Measurements from ENCODE around the gene TMEM109.

TMEM109 gene

DNA sequence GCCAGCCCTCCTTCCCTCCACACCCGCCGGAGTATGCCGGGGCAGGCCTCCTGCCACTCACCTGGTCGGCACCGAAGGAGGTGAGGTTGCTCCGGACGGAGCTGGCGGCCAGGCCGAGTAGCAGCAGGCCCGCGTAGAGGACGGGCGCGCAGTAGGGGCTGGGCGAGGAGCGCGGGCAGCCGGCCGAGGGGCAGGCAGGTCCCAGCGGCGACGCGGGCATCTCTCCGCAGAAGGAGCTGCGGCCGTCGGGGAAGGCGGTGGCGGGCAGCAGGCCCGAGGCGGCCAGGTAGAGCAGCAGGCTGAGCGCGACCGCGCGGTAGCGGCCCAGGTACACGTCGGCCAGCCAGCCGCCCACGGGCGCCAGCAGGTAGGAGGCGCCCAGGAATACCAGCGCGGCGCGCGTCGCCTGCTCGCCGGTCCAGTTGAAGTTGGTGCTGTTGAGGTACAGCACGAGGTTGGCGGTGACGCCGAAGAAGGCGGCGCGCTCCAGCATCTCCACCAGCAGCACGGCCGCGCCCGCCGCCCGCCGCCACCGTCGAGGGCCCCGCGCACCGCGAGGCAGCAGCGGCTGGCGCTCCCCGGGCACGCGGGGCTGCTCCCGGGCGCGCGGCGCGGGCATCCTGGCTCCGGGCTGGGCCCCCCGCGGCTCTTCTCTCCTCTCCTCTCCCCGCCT is 37.1 kb downstream of the TMEM109 start:
- H3K4me1 ChIP-seq (ENCODE audit: control insufficient read depth in 1 of 2, insufficient read depth in 2 of 2, low read length in 2 of 2): peaks cover 0 to 13% of the 10 kb centered on the region in 2 donors
- H3K4me3 ChIP-seq (ENCODE audit: low read depth in 1 of 2, low read length in 2 of 2): peak overlapping the region; percentile 61 to 88
- peak overlapping the region; percentile 93 for H3K27ac ChIP-seq (ENCODE audit: low read length)
- no peaks in the 10 kb centered on the region for H3K9me3 ChIP-seq (ENCODE audit: control insufficient read depth in 1 of 2, low read length in 2 of 2)
- peaks cover 0 to 8% of the 10 kb centered on the region in 2 donors for H3K36me3 ChIP-seq (ENCODE audit: control insufficient read depth in 1 of 2, insufficient read depth in 2 of 2, low read length in 2 of 2)
- no peaks in the 10 kb centered on the region for H3K27me3 ChIP-seq (ENCODE audit: low read depth, low read length)

DNA sequence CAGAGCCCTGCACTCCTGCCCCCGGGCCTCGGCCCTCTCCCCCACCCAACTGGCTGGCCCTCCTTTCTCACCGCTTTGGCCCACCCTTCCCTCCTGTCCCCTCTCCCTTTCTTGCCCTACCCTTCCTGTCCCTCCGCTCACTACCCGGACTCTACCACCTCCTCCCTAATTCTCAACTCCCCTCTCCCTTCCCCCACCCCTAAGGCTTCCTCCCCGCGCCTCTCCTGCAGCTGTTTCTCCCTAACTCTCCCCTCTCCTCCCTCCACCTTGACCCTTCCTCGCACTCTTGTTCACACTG is 37.6 kb downstream of the TMEM109 start:
- peaks cover 0 to 13% of the 10 kb centered on the region in 2 donors for H3K4me1 ChIP-seq (ENCODE audit: control insufficient read depth in 1 of 2, insufficient read depth in 2 of 2, low read length in 2 of 2)
- peak overlapping the region; percentile 93 for H3K27ac ChIP-seq (ENCODE audit: low read length)
- peak overlapping the region; percentile 61 to 88 for H3K4me3 ChIP-seq (ENCODE audit: low read depth in 1 of 2, low read length in 2 of 2)
- H3K36me3 ChIP-seq (ENCODE audit: control insufficient read depth in 1 of 2, insufficient read depth in 2 of 2, low read length in 2 of 2): peaks cover 0 to 3% of the 10 kb centered on the region in 2 donors
- no peaks in the 10 kb centered on the region for H3K27me3 ChIP-seq (ENCODE audit: low read depth, low read length)
- H3K9me3 ChIP-seq (ENCODE audit: control insufficient read depth in 1 of 2, low read length in 2 of 2): no peaks in the 10 kb centered on the region

DNA sequence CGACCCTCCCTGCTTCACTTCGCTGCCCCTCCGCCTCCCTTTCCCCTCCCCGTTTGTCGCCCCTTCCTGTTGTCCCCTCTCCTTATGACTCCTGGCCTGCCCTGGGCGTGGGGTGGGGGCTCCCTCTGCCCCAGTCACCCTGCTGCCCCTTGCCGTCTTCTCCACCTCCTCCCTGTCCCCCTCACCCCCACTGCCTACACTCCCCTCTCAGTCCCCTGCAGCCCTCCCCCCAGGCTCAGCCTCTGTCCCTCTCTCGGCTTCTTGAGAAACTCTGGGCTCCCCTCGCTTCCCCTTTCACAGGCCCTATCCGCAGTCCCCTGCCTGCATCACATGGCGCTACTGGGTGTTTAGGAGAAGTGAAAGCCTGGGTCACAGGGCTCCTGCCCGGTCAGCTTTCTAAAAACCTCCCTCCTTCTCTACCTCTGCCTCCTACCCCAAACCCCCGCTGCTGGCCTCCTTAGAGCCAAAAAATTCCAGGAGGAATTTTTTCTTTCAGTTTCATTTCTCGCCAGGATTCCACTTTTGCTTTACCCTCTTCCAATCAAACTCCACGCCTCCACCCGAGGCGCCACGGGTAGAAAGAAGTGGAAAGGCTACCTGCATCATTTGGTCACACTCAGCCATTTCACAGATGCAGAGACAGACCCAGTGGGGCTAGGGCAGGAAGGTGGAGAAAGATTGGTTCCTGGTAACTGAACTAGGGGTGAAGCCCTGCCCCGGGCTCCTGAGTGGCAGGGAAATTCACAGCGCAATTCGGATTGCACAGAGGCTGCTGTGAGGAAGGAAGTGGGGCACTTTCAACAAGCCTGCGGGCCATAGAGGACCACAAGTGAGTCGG is 38.2 kb downstream of the TMEM109 start, which contains the start of gene SLC15A3:
Gene SLC15A3 (minus strand): TSS at position 273 of the 838 bp plus-strand sequence. CDS start 625 bp downstream, outside the sequence.
- no peaks in the 10 kb centered on the region for H3K36me3 ChIP-seq (ENCODE audit: control insufficient read depth in 1 of 2, insufficient read depth in 2 of 2, low read length in 2 of 2)

DNA sequence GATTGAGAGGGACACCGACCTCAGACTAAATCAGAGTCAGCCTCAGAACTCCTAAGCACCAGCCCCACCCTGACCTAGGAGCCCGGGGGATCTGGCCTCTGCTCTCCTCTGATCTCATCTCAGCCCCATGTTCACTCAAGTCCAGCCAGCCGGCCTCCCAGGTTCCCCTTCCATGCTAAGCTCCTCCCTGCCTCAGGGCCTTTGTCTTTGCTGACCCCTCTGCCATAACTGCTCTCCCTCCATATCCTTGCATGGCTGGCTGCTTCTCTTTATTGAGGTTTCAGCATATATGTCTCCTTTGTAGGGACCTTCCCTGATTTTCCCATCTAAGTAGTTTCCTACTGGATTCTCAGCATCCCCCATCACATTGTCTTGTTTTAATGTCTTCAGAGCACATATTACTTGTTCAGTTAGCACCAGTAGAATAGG is 38.8 kb downstream of the TMEM109 start:
- Histone ChIP-seq H3K4me3 (ENCODE audit: low read depth in 1 of 2, low read length in 2 of 2) (peak overlapping the region; percentile 61 to 88), H3K4me1 (ENCODE audit: control insufficient read depth in 1 of 2, insufficient read depth in 2 of 2, low read length in 2 of 2) (peaks cover 0 to 11% of the 10 kb centered on the region in 2 donors)

More for the DNA sequence above, 38.2 kb downstream of the TMEM109 start, which contains the start of gene SLC15A3:
- peak within 1 kb of the TSS; percentile 61 to 88 for H3K4me3 ChIP-seq (ENCODE audit: low read depth in 1 of 2, low read length in 2 of 2)
- no peaks in the 10 kb centered on the region for H3K27me3 ChIP-seq (ENCODE audit: low read depth, low read length)
- H3K27ac ChIP-seq (ENCODE audit: low read length): peak within 1 kb of the TSS; percentile 93
- H3K9me3 ChIP-seq (ENCODE audit: control insufficient read depth in 1 of 2, low read length in 2 of 2): no peaks in the 10 kb centered on the region
- H3K4me1 ChIP-seq (ENCODE audit: control insufficient read depth in 1 of 2, insufficient read depth in 2 of 2, low read length in 2 of 2): peaks cover 0 to 13% of the 10 kb centered on the region in 2 donors

DNA sequence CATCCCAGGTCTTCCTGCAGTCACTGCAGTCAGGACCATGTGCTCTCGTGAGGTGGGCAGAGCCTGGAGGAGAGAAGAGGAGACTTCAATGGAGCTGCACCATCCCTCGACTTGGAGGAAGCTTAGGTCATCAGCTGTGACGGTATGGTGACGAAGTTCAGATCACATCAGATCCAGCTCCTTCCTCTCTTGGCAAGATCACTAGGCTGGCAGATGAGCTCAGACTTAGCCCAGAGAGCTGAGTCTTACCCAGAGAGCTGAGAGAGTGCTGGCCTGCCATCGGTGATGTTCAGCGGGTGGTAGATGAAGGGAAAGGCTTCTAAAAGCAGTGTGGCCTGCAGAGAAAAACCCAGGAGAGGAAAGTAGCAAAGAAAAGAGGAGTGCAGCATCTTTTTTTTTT is 39.8 kb downstream of the TMEM109 start:
- no peak overlapping the region for H3K27ac ChIP-seq (ENCODE audit: low read length)
- H3K27me3 ChIP-seq (ENCODE audit: low read depth, low read length): no peaks in the 10 kb centered on the region
- H3K9me3 ChIP-seq (ENCODE audit: control insufficient read depth in 1 of 2, low read length in 2 of 2): no peaks in the 10 kb centered on the region
- peaks cover 0 to 7% of the 10 kb centered on the region in 2 donors for H3K4me1 ChIP-seq (ENCODE audit: control insufficient read depth in 1 of 2, insufficient read depth in 2 of 2, low read length in 2 of 2)
- H3K36me3 ChIP-seq (ENCODE audit: control insufficient read depth in 1 of 2, insufficient read depth in 2 of 2, low read length in 2 of 2): no peaks in the 10 kb centered on the region
- H3K4me3 ChIP-seq (ENCODE audit: low read depth in 1 of 2, low read length in 2 of 2): no peak overlapping the region

More for the DNA sequence above, 38.8 kb downstream of the TMEM109 start:
- Histone ChIP-seq H3K36me3 (ENCODE audit: control insufficient read depth in 1 of 2, insufficient read depth in 2 of 2, low read length in 2 of 2) (no peaks in the 10 kb centered on the region), H3K27ac (ENCODE audit: low read length) (peak overlapping the region; percentile 93), H3K27me3 (ENCODE audit: low read depth, low read length) (no peaks in the 10 kb centered on the region), H3K9me3 (ENCODE audit: control insufficient read depth in 1 of 2, low read length in 2 of 2) (no peaks in the 10 kb centered on the region)

DNA sequence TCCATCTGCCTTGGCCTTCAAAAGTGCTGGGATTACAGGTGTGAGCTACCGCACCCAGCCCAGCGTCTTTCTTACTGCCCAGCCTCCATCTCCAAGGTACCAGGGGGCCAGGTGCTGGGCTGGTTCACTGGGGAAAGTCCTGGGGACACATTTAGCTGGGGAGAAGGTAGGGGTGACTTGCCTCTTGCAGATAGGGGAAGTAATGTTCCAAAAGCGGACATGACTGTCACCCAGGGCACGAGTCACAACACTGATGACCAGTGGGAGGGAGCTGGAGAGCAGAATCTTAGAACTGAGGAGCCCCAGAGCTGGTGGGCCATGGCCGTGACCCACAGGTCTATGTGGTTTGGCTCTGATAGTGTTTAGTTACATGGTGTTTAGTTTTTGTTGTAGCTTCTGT is 40.5 kb downstream of the TMEM109 start:
- H3K27me3 ChIP-seq (ENCODE audit: low read depth, low read length): no peaks in the 10 kb centered on the region
- H3K27ac ChIP-seq (ENCODE audit: low read length): no peak overlapping the region
- peaks cover 0 to 7% of the 10 kb centered on the region in 2 donors for H3K4me1 ChIP-seq (ENCODE audit: control insufficient read depth in 1 of 2, insufficient read depth in 2 of 2, low read length in 2 of 2)
- H3K4me3 ChIP-seq (ENCODE audit: low read depth in 1 of 2, low read length in 2 of 2): no peak overlapping the region
- no peaks in the 10 kb centered on the region for H3K9me3 ChIP-seq (ENCODE audit: control insufficient read depth in 1 of 2, low read length in 2 of 2)
- no peaks in the 10 kb centered on the region for H3K36me3 ChIP-seq (ENCODE audit: control insufficient read depth in 1 of 2, insufficient read depth in 2 of 2, low read length in 2 of 2)

DNA sequence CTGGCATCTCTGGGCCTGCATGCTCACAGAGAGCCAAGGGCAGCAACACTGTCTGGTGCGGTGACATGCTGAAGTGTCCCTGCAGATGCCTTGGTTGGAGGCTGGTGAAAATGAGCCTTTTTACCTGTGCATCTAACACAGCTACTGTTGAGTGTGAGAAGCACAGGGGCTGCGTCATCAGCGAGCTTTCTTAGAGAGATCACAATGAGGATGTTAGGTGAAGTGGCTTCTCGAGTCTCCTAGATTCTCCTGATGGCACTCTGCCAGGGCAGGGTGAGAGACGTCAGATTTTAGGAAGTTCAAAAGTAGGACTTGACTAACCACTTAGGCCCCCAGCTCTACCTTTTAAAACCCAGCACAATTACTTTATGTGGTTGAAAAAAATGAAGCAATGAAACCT is 41.6 kb downstream of the TMEM109 start:
- Histone ChIP-seq H3K9me3 (ENCODE audit: control insufficient read depth in 1 of 2, low read length in 2 of 2) (no peaks in the 10 kb centered on the region), H3K4me1 (ENCODE audit: control insufficient read depth in 1 of 2, insufficient read depth in 2 of 2, low read length in 2 of 2) (peaks cover 0 to 7% of the 10 kb centered on the region in 2 donors), H3K36me3 (ENCODE audit: control insufficient read depth in 1 of 2, insufficient read depth in 2 of 2, low read length in 2 of 2) (no peaks in the 10 kb centered on the region), H3K4me3 (ENCODE audit: low read depth in 1 of 2, low read length in 2 of 2) (no peak overlapping the region), H3K27me3 (ENCODE audit: low read depth, low read length) (no peaks in the 10 kb centered on the region), H3K27ac (ENCODE audit: low read length) (no peak overlapping the region)

DNA sequence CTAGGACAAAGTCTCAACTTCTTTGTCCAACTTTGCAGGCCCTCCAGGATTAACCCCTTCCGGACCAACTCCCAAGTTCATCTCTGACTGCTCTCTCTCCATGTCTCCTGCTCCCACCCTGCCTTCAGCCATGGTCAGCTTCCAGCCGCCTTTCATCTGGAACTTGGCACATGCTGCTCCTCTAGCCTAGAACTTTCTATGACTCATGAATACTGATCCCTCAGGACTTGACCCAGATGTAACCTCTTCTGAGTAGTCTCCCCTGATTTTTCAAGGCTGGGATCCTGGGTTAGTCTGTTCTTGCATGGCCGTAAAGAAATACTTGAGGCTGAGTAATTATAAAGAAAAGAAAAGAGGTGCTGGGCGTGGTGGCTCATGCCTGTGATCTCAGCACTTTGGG is 43.2 kb downstream of the TMEM109 start:
- H3K36me3 ChIP-seq (ENCODE audit: control insufficient read depth in 1 of 2, insufficient read depth in 2 of 2, low read length in 2 of 2): no peaks in the 10 kb centered on the region
- H3K4me3 ChIP-seq (ENCODE audit: low read depth in 1 of 2, low read length in 2 of 2): no peak overlapping the region
- no peaks in the 10 kb centered on the region for H3K4me1 ChIP-seq (ENCODE audit: control insufficient read depth in 1 of 2, insufficient read depth in 2 of 2, low read length in 2 of 2)
- no peaks in the 10 kb centered on the region for H3K9me3 ChIP-seq (ENCODE audit: control insufficient read depth in 1 of 2, low read length in 2 of 2)
- H3K27ac ChIP-seq (ENCODE audit: low read length): no peak overlapping the region
- no peaks in the 10 kb centered on the region for H3K27me3 ChIP-seq (ENCODE audit: low read depth, low read length)

DNA sequence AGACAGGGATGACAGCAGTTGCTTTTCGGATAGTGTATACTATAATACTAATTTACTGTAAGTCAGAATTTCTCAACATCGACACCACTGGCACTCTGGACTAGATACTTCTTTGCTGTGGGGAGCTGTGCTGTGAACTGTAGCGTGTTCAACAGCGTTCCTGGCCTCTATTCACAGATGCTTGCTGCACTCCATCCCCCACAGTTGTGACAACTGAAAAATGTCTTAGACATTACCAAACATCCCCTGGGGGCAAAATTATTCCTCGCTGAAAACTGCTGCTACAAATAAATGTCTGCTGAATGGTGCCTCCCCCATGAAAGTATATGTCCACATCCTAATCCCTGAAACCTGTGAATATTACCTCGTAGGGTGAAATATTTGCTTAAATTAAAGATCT is 45.5 kb downstream of the TMEM109 start:
- Histone ChIP-seq H3K36me3 (ENCODE audit: control insufficient read depth in 1 of 2, insufficient read depth in 2 of 2, low read length in 2 of 2) (no peaks in the 10 kb centered on the region), H3K4me1 (ENCODE audit: control insufficient read depth in 1 of 2, insufficient read depth in 2 of 2, low read length in 2 of 2) (no peaks in the 10 kb centered on the region), H3K27ac (ENCODE audit: low read length) (no peak overlapping the region), H3K27me3 (ENCODE audit: low read depth, low read length) (no peaks in the 10 kb centered on the region), H3K4me3 (ENCODE audit: low read depth in 1 of 2, low read length in 2 of 2) (no peak overlapping the region), H3K9me3 (ENCODE audit: control insufficient read depth in 1 of 2, low read length in 2 of 2) (no peaks in the 10 kb centered on the region)

DNA sequence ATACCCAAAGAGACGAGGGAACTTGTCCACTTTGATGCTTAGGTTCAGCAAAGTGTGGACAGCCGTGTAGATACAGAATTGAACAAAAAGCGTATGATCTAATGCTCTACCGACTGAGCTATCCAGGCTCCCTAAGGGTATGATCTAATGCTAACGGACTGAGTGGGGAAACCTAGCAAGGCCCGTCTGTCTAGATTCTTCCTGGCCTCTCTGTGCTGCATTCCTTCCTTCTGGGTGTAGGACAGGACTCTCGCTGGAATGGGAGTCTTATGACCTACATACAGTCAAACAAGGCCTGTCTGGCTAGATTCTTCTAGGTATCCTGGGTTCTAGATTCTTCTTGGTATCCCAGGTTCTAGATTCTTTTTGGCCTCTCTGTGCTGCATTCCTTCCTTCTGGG is 46.4 kb downstream of the TMEM109 start:
- Histone ChIP-seq H3K27ac (ENCODE audit: low read length) (no peak overlapping the region), H3K27me3 (ENCODE audit: low read depth, low read length) (no peaks in the 10 kb centered on the region), H3K9me3 (ENCODE audit: control insufficient read depth in 1 of 2, low read length in 2 of 2) (no peaks in the 10 kb centered on the region), H3K4me3 (ENCODE audit: low read depth in 1 of 2, low read length in 2 of 2) (no peak overlapping the region), H3K4me1 (ENCODE audit: control insufficient read depth in 1 of 2, insufficient read depth in 2 of 2, low read length in 2 of 2) (no peaks in the 10 kb centered on the region), H3K36me3 (ENCODE audit: control insufficient read depth in 1 of 2, insufficient read depth in 2 of 2, low read length in 2 of 2) (no peaks in the 10 kb centered on the region)

DNA sequence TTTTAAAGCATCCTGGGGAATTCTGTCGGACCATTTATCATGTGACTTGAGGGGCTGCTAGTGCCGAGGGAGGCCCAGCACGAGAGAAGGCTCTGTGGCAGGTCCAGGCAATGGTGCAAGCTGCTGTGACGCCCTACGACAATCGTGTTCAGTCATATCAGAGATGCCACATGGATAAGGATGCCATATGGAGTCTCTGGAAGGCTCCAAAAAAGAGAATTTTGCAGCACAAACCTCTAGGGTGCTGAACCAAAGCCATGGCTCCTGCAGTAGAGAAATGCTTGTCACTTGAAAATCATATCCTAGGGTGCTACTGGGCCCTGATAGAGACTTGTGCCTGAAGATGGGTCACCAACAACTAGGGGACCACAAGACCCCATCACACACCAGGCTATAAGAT is 50.8 kb downstream of the TMEM109 start:
- Histone ChIP-seq H3K4me1 (ENCODE audit: control insufficient read depth in 1 of 2, insufficient read depth in 2 of 2, low read length in 2 of 2) (no peaks in the 10 kb centered on the region), H3K36me3 (ENCODE audit: control insufficient read depth in 1 of 2, insufficient read depth in 2 of 2, low read length in 2 of 2) (no peaks in the 10 kb centered on the region), H3K27ac (ENCODE audit: low read length) (no peak overlapping the region), H3K27me3 (ENCODE audit: low read depth, low read length) (no peaks in the 10 kb centered on the region), H3K9me3 (ENCODE audit: control insufficient read depth in 1 of 2, low read length in 2 of 2) (no peaks in the 10 kb centered on the region), H3K4me3 (ENCODE audit: low read depth in 1 of 2, low read length in 2 of 2) (no peak overlapping the region)
